Fibroblast of lung (primary cell): ENCODE data around the gene RPS6KA4.

Experiments used
- CTCF ChIP-seq, 2 donors: IDR thresholded peaks in 1 of 2; conservative IDR thresholded peaks in 1 of 2; 1 replicate in 1 of 2; 2 replicates in 1 of 2; pipeline ENCODE4 v1.5.1; 2011 to 2012; ENCODE audit warnings: low read length in 2 of 2, control low read depth in 1 of 2, inconsistent platforms in 1 of 2, low read depth in 1 of 2, mild to moderate bottlenecking in 1 of 2
- EZH2 ChIP-seq: IDR thresholded peaks from 2 replicates; pipeline ENCODE4 v1.5.1; 2012; ENCODE audit warnings: low read length, control low read depth, mild to moderate bottlenecking; ENCODE audit errors: missing control alignments

GRCh38 chr11:64339286-64339685 is 19.7 kb upstream of the RPS6KA4 start:
- TF ChIP-seq CTCF (conservative IDR thresholded peaks at IDR 0.05 in 1 of 2, IDR thresholded peaks at IDR 0.05 in 1 of 2; ENCODE audit: low read depth in 1 of 2, low read length in 2 of 2) (no peak), EZH2 (no peak)
